ENCODE data around the gene MARVELD1. TPM values are rescaled to one million over a fixed set of nuclear protein-coding genes. Genes with fewer than 3 reads are reported as not detected.

MARVELD1 gene
- total and polyA plus RNA-seq, 2 of the 13 experiments (the other 11 are each of a cell fraction or from before 2014, with no cell fraction given), result not detected

DNA sequence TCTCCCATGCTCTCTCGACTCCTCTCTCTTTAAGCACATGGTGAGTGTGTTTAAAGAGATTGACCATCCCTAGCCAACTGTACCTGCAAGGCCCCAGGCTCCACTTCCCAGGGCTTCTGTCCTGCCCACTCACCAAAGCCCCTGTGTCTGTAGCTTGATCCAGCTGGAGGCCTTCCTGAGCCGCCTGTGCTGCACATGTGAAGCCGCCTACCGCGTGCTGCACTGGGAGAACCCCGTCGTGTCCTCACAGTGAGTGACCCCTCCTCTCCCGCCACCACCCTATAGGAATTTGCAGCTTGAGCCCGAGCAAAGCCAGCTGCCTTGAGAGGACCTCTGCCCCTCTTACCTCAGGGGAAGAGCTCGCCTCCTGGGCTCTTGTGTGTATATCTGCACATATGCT is 34.6 kb downstream of the MARVELD1 start:
- no peak for DNase-seq (ENCODE audit: low spot score)
- BruUV-seq (replicated peaks), result no TSS peak
- Histone ChIP-seq H2AFZ (ENCODE audit: low read length) (no peak overlapping the region), H3K36me3 (replicated peaks in 1 of 2; ENCODE audit: control insufficient read depth in 1 of 2, insufficient read depth in 2 of 2, low read length in 2 of 2) (peaks cover 33 to 88% of the 10 kb centered on the region in 2 experiments), H3K9ac (ENCODE audit: insufficient read depth, low read depth, low read length) (no peak overlapping the region), H3K4me1 (ENCODE audit: insufficient read depth, low read length) (peaks cover 5% of the 10 kb centered on the region), H3K27ac (ENCODE audit: extremely low read length, insufficient read depth, low read length) (no peak overlapping the region), H3K4me3 (replicated peaks in 1 of 3; ENCODE audit: insufficient read depth in 1 of 3, low read depth in 2 of 3, low read length in 3 of 3) (no peak overlapping the region), H3K4me2 (ENCODE audit: low read depth, low read length) (no peak overlapping the region), H3K27me3 (ENCODE audit: control insufficient read depth in 1 of 2, insufficient read depth in 2 of 2, low read length in 2 of 2) (no peaks in the 10 kb centered on the region), H4K20me1 (ENCODE audit: insufficient read depth, low read length) (peaks cover 4% of the 10 kb centered on the region; the same call in 1 of the 2 replicates), H3K9me3 (ENCODE audit: low read length) (no peaks in the 10 kb centered on the region), H3K79me2 (ENCODE audit: insufficient read depth, low read length) (peaks cover 6% of the 10 kb centered on the region)
- ATAC-seq, result no peak
- POLR2A ChIA-PET, result no interaction called here
- 95% methylated on average over 10 of the region's 10 CpGs for WGBS (ENCODE audit: low lambda C conversion rate)
- no peak for FAIRE-seq
- intact Hi-C loops (cut with micrococcal nuclease; ENCODE audit: unreplicated experiment), result no loop called here
- CTCF ChIA-PET (ENCODE audit: low intra/inter-chr PET ratio, low total read pairs), result no interaction called here
- in situ Hi-C loops (cut with HindIII; ENCODE audit: extremely low pct_ligation_motif_present, low pct_unique_long_range_greater_than_20kb), result no loop called here
- TF ChIP-seq ZGPAT (CRISPR knock-in tag; IDR thresholded peaks at IDR 0.05) (no peak), ZNF335 (CRISPR knock-in tag; IDR thresholded peaks at IDR 0.05) (no peak), ZNF530 (CRISPR knock-in tag; IDR thresholded peaks at IDR 0.05; ENCODE audit: low read depth) (no peak), ZNF558 (CRISPR knock-in tag; IDR thresholded peaks at IDR 0.05; ENCODE audit: borderline replicate concordance) (no peak), GABPA (IDR thresholded peaks at IDR 0.05; ENCODE audit: low read depth, low read length) (no peak), GABPA (CRISPR knock-in tag; IDR thresholded peaks at IDR 0.05; ENCODE audit: low read depth) (no peak), XRCC5 (optimal IDR thresholded peaks at IDR 0.05; ENCODE audit: low read length) (no peak), ZNF776 (CRISPR knock-in tag; IDR thresholded peaks at IDR 0.05) (no peak), NFIC (IDR thresholded peaks at IDR 0.05; ENCODE audit: low read length) (no peak), ZNF749 (CRISPR knock-in tag; IDR thresholded peaks at IDR 0.05; ENCODE audit: borderline replicate concordance) (no peak), ZNF780A (CRISPR knock-in tag; IDR thresholded peaks at IDR 0.05) (no peak)
- TF ChIP-seq, protein P1, sequence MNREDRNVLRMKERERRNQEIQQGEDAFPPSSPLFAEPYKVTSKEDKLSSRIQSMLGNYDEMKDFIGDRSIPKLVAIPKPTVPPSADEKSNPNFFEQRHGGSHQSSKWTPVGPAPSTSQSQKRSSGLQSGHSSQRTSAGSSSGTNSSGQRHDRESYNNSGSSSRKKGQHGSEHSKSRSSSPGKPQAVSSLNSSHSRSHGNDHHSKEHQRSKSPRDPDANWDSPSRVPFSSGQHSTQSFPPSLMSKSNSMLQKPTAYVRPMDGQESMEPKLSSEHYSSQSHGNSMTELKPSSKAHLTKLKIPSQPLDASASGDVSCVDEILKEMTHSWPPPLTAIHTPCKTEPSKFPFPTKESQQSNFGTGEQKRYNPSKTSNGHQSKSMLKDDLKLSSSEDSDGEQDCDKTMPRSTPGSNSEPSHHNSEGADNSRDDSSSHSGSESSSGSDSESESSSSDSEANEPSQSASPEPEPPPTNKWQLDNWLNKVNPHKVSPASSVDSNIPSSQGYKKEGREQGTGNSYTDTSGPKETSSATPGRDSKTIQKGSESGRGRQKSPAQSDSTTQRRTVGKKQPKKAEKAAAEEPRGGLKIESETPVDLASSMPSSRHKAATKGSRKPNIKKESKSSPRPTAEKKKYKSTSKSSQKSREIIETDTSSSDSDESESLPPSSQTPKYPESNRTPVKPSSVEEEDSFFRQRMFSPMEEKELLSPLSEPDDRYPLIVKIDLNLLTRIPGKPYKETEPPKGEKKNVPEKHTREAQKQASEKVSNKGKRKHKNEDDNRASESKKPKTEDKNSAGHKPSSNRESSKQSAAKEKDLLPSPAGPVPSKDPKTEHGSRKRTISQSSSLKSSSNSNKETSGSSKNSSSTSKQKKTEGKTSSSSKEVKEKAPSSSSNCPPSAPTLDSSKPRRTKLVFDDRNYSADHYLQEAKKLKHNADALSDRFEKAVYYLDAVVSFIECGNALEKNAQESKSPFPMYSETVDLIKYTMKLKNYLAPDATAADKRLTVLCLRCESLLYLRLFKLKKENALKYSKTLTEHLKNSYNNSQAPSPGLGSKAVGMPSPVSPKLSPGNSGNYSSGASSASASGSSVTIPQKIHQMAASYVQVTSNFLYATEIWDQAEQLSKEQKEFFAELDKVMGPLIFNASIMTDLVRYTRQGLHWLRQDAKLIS (CRISPR knock-in tag; IDR thresholded peaks at IDR 0.05), result no peak
- TF ChIP-seq, protein P2, sequence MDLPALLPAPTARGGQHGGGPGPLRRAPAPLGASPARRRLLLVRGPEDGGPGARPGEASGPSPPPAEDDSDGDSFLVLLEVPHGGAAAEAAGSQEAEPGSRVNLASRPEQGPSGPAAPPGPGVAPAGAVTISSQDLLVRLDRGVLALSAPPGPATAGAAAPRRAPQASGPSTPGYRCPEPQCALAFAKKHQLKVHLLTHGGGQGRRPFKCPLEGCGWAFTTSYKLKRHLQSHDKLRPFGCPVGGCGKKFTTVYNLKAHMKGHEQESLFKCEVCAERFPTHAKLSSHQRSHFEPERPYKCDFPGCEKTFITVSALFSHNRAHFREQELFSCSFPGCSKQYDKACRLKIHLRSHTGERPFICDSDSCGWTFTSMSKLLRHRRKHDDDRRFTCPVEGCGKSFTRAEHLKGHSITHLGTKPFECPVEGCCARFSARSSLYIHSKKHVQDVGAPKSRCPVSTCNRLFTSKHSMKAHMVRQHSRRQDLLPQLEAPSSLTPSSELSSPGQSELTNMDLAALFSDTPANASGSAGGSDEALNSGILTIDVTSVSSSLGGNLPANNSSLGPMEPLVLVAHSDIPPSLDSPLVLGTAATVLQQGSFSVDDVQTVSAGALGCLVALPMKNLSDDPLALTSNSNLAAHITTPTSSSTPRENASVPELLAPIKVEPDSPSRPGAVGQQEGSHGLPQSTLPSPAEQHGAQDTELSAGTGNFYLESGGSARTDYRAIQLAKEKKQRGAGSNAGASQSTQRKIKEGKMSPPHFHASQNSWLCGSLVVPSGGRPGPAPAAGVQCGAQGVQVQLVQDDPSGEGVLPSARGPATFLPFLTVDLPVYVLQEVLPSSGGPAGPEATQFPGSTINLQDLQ (CRISPR knock-in tag; IDR thresholded peaks at IDR 0.05), result no peak
- TF ChIP-seq, protein P3, sequence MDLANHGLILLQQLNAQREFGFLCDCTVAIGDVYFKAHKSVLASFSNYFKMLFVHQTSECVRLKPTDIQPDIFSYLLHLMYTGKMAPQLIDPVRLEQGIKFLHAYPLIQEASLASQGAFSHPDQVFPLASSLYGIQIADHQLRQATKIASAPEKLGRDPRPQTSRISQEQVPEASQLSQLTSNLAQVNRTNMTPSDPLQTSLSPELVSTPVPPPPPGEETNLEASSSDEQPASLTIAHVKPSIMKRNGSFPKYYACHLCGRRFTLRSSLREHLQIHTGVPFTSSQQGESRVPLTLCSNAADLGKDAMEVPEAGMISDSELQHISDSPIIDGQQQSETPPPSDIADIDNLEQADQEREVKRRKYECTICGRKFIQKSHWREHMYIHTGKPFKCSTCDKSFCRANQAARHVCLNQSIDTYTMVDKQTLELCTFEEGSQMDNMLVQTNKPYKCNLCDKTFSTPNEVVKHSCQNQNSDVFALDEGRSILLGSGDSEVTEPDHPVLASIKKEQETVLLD (CRISPR knock-in tag; IDR thresholded peaks at IDR 0.05; ENCODE audit: low read depth), result no peak

All from HepG2 (cell line).